Renal pelvis (tissue), 4 donors: ENCODE results near the gene IL22RA1. TPM values are rescaled to one million over a fixed set of nuclear protein-coding genes. Genes with fewer than 3 reads are reported as not detected.

Experiments
- DNase-seq: peaks from one replicate; pipeline ENCODE4 v3.0.0-alpha.2; 2013
- polyA plus RNA-seq, 3 donors: library from polyadenylated mRNA; unstranded; fragments of 120-200 nt; gene quantifications; one replicate each; pipeline ENCODE4 v1.2.1, GENCODE V29; 2013; ENCODE audit not compliant: insufficient read length in 3 of 3

IL22RA1 gene
- polyA plus RNA-seq, 3 donors = 4.6 to 5.4 (median 4.7) TPM

DNA sequence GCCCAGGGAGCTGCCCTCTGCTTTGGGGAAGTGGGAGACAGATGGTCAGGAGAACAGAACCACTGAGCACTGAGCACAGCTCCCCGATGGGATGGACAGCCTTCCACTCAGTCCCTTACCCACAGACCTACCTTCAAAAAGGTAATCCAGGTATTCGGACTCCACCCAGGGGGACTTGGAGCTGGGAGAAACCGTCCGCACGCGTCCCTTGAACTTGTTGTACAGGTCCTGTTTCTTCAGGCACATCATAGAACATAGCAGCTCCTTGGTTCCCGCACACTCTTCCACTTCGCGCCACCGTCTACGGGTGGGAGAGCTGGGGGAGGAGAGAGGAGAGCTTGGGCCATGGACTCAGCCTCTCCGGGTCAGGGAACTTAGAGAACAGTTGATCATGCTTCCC is 26.3 kb upstream of the IL22RA1 start:
- no peak for DNase-seq

DNA sequence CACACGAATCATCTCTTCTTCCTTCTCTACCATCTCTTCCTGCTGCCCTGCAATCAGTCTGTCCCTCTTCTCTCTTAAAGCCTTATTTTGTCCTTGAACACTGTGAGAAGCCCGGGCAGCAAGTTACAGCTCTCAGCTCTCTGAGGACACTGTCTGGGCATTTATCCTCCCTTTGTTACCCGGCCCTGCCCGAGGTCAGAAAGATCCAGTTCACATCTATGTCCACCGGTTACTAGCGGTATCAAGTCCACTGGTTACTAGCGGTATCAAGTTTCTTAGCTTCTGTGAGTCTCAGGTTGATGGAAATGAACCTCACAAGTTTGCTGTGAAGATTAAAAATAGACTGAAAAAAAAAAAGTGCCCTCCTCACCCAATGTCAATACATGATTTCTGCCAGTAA is 25.3 kb upstream of the IL22RA1 start:
- no peak for DNase-seq

DNA sequence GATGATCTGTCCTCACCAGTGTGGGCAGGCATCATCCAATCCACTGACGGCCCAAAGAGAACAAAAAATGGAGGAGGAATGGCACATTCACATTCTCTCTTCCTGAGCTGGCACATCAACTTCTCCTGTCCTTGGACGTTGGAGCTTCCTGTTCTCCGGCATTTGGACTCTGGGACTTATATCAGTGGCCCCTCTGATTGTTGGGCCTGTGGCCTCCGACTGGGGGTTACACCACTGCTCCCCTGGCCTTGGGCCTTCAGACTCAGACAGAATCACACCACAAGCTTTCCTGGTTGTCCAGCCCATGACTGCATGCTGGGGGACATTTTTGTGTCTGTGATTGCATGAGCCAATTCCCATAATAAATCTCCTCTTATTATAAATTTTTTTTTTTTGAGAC is 24.1 kb upstream of the IL22RA1 start:
- DNase-seq = no peak

DNA sequence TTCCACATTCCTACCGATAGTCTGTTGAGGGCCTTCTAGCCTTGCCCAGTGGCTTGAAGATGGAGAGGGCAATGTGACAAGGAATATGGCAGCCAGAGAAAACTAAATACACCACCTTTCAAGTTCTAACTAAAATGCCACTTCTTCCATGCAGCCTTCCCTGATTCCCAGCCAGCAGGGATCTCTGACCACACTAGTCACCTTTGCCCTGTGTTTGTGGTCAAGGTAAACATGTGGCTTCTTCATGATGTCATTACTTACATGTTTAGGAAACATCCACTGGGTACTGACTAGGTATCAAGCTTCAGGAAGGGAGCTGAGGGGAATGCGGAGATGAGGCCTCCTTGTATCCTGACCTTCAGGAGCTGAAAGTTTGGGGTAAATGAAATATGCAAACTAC is 22.6 kb upstream of the IL22RA1 start:
- no peak for DNase-seq

DNA sequence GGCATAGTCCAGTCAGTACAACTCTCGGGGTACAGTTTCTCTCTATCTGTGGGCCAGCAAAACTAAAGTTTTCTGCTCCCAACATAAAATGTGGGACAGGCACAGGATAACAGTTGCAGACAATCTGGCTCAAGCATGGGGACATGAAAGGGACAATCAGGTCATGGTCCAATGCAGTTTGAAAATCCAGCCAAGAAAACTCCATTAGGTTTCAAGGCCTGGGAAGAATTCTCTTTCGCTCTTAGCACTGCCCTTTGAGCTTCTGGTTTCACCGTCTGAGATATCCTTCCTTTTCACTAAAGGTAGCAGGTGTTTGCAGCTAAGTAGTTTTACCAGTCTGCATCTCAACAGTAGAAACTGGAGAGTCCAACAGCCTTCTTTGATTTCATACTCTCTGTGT is 21.1 kb upstream of the IL22RA1 start:
- no peak for DNase-seq

DNA sequence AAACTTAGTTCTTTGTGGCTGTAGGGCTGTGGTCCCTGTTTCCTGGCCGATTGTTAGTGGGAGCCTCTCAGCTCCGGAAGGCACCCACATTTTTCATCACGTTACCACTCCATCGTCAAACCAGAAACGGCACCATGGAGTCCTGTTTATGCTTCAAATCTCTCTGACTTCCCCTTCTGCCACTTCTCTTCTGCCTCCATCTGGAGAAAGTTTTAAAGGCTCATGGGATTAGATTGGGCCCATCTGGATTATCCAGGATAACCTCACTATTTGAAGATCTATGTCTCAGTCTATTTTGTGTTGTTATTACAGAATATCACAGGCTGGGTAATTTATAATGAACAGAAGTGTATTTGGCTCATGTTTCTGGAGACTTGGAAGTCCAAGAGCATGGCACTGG is 19.3 kb upstream of the IL22RA1 start:
- DNase-seq = no peak

DNA sequence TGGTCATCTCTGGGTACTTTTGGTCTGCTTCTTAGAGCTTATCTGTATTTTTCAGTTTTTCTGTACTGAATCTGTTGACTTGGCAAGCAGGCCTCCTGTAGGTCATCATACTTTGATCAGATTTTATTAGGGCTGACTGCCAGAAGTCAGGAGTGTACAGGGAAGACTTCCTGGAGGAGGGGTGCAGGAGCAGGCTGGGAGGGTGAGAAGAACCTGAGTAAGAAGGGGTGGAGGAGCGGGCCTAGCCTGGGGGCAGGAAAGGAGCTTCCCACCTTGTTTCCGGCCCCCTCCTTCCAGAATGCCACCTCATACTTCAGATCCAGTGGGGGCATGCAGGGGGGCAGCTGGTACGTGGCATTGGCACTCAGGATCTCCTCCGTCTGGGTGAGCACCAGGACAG is 18.3 kb upstream of the IL22RA1 start:
- no peak for DNase-seq

DNA sequence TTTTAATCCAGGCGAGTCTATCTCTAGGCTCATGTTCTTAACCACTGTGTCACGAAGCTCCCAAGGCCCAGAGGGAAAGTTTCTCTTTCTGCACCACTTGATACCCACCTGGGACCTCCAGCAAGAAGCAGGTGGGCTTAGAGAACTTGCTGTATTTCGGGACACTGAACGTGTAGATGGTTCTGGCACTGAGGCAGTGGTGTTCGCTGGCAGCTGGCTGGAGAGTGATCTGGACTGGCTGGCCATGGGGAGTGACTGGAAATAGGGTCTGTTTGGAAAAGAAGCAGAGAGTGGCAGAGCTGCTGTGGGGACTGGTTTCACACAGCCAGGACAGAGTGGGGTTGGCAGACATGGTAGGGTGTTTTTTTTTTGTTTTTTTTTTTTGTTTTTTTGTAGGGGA is 16.4 kb upstream of the IL22RA1 start:
- DNase-seq = no peak

DNA sequence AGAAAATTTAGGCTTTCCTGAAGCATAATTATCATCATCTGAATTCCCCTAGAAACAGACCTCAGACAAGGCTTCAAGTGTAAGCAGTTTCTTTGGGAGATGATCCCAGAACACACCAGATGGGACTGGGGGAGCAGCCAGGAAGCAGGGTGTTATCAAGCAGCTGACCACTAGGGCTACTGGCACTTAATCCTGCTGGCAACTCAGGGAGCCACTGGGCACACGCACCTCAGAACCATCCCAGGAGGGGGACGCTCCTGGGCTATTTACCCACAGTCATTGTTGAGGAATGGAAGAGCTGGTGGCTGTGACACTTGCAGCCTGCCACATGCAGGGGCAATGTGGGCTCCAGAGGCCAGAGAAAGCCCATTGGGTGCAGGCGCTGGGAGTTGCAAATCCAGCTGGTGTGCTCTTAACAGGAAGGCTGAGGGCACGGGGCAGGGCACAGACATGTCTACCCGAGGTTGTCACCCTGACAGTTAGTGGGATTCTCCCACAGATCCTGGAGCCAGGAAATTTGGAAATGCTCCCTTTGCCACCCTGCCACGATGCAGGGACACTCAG is 15.1 kb upstream of the IL22RA1 start:
- no peak for DNase-seq

DNA sequence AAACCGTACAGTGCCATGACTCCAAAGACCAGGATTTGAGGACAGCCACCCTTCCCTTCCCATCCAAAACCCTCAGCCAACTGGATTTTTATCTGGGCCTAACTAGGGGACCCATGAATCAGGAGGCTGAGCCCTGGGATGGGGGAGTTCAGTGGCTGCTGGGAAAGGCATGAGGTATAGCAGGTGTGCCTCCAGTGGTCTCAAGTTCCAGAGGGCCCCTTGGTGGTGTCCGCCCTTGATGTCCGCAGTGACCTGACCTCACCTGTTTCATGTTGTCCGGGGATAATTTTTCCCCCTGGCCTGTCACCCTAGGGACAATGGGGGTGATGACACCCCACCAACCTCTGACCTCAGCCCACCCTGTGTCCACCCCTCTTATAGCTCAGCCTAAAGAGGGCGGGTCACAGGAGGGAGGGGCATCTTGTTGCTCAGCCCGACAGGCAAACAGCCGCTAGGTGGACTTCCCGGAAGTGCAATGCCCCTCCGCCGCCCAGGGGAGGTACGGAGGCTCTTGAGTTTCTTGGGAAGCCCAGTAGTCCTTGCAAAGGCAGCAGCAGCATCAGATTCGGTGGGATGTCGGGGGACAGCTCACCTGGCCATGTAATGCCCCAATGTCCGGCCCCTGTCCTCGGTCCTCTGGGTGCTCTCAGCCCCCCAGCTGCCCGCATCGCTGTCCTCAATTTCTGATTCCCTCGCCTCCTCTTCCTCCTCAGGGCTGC is 13.8 kb upstream of the IL22RA1 start:
- no peak for DNase-seq

DNA sequence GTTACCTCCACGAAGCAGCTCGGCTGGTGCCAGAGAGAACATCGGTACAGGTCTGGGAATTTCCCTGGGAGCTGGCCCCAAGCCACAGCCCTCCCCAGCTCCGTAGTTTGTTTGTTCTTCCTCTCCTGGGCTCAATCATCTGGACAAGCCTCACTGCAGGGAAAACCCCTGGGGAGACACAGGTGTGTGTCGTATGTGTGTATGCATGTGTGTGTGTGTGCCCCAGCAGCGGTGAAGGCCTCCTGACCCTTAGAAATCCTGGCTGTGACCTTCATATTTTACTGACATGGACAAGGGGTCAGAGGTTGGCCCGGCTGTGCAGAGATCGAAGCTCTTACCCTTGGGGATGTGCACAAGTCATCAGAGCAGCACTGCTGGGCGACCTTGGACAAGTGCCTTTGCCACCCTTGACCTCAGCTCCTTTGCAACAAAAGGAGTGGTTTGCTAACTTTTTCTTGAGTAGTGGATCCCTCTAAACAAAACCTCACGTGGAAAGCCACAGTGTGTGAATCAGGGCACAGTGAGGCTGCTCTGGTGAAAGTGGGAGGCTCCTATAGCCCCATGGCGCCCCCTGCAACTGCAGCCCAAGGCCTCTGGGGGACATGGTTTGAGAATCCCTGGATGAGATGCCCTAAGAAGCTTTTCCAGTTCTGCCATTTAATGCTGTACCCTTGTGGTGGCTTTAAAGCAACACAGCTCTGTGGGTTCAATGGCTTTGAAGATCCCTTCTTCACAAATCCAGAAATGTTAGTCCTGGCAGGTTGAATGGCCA is 12.3 kb upstream of the IL22RA1 start:
- no peak for DNase-seq

DNA sequence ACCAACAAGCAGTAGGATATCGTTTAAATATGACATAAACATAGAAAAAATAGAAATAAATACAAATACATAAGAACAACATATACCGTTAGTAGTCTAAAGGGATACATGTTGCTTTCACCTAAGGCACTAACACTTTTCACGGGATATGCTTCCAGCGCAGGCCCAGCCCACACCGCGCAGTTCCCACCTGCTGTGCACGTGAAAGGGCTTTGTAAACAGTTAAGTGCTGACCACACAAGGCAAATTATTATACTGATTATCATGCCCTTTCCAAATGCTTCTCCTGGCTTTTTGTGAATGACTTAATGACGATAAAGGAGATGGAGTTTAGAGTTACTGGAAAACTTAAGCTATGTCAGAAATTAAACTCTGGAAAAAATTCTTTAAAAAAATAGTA is 11.3 kb upstream of the IL22RA1 start:
- DNase-seq = no peak

DNA sequence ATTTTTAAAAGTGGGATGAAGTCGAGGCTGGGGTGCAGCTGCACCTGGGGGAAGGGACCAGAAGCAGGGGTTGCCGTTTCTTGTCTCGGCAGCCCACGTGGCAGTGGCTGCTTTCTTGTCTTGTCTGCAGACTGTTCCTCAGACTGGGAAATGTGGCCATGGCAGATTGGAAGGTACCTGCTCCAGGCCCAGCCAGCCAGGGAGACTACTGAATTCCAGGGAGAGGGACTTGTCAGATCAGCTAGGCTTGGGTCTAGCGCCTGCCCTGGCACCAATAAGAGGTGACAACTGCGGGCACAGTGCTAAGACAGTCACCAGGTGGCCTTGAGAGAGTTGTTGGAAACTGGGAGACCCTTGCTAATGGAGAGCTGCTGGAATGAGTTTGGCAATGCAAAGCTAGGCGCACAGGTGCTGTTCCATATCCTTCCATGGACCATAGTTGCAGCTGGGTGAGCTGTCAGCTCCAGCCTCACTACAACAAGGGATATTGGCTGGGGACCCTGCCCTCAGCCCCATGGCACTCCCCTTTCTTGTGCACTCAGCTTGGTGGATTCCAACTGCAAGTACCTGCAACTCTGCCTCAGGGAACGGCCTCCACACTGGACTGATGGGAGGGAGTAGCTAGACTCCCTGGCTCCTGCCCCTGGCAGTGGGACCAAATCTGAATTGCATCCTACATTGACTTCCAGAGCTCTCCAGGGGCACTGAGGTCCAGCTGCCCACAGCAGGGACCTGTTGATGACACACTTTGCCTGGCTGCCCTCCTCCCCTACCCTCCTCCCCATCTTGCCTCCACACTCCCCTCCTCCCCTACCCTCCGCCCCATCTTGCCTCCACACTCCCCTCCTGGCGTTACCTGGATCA is 9.9 kb upstream of the IL22RA1 start:
- no peak for DNase-seq

DNA sequence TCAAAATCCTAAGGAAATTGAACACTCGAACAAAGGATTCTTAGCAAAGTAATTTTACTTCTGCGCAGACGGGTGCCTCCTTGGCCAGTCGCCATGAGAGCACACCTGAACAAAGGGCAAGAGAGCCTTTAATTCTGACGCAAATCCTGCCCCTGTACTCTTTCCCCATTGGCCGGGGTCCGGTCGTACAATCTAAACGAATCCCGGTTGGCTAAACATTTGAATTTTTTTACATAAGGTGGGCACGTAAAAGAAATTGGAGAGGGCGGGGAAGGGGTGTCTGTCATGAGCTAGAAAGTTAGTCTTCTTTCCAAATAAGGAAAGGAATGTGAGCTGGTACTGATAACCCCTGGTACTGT is 8.2 kb upstream of the IL22RA1 start:
- DNase-seq = peak; percentile 86

DNA sequence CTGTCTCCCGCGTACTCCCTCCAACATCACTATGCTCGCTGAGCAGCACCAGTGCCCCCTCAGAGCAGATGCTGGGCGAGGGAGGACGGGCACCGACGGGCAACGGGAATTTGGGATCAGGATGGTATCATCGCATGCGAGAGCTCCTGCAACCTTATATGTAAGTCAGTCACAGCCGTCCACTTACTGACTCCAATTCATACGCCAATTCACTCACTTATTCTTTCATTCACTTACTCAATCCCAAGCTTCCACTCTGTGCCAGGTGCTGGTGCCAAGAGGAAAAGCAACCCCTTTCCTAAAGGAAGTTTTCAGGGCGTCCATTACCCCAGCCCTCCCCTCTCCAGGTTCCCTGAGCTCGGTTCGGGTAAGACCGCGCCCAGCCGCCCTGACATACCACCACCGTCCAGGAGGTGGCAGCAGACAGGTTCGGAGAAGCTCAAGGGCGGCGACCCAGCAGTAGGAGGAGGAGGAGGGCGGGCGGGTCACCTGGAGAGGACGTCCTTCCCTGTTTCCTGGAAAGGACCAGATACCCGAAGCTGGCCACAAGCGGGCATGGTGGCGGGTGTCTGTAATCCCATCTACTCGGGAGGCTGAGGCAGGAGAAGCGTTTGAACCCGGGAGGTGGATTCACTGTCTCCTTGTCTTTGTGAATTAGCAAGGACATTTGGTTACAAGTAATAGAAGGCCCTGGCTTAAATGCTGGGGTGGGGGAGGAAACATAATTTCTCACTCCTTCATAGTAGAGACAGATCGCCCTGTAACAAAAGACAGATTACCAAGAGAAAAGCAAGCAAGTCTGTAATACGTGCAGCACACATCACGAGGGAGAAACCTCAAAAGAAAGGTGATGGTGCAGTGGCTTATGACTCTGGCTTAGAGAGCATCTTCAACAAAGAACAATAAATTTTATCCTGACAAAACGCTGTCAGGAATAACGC is 7.6 kb upstream of the IL22RA1 start:
- peak; percentile 88 for DNase-seq

DNA sequence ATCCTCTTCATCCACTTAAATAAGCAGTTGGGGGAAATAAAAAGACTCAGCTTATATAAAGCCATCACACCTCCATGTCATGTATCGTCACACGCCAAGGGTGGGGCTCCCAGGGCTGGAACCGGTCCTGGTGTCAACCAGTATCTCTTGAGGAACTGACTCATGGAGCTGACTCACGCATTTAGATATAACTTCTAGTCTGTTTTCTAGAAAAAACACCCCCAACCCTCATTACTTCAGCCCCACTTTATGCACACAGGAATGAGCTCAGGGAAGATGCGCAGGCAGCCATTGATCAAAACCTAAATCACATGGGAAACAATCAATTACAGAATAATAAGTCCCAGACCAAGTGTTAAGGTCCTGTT is 6.9 kb upstream of the IL22RA1 start:
- no peak for DNase-seq

DNA sequence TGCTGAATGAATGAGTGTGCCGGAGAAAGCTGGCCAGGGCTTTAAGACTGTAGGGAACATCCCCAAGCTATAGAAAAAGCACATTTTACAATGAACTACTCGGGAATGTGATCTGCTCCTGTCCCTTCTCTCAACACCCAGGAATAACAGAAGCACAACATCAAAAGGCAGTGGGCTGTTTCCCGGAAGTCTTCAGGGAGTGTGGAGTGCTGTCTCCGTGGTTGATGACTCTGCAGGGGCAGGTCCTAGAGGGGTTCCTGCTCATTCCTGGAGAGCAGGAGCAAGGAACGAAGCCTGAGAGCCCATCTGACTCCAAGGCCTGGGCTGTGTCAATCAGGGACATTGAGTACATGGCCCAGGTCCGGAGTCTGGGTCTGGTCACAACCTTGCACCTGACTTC is 4.9 kb upstream of the IL22RA1 start:
- peak; percentile 44 for DNase-seq

DNA sequence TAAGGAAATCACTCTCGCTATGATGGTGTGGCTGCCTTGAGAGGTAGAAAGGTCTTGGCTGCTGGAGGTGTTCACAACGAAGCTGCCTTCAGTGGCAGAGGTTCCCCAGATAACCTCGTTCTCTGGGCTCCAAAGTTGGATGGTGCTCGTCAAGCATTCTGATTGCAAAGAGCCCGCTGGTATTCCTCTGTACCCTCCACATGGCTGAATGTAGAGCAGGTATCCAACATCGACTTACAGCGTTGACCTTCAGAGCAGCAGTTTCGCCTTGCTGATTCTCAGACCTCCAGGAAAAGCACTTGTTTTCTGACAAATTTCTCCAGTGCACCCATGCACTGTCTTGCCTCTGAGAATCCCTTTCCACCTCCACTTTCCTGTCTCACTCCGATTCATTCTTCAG is 4.3 kb upstream of the IL22RA1 start:
- no peak for DNase-seq

DNA sequence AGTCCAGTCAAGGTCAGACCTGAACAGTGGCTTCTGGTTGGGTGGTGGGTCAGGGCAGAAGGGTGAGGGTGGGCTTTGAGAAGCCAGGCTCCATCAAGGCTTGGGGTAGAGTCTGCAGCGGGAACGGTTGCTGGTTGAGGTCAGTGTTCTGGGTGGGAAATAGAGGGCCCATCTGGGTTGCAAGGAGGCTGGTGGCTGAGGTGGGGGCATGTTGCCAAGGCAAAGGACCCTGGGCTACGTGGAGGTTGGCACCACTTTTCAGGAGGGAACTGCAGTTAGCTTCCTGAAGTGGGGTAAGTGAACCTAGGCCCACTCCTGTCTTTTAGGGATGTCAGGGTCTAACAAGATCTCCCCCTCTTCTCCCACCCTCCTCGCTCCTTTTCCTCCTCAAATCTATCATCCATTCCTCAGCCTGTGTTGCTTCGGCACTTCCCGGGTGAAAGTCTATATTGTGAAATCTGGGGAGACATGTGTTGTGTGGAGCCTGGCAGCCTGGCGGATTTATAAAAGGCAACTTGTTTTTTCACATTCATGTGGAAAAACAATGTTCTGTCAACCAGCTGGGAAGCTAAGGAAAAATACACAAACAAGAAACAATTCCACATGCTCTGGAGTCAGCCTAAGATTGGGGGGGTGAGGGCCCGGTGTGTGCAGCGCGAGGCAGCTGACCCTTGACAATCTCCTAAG is 1.5 kb downstream of the IL22RA1 start:
- no peak for DNase-seq

DNA sequence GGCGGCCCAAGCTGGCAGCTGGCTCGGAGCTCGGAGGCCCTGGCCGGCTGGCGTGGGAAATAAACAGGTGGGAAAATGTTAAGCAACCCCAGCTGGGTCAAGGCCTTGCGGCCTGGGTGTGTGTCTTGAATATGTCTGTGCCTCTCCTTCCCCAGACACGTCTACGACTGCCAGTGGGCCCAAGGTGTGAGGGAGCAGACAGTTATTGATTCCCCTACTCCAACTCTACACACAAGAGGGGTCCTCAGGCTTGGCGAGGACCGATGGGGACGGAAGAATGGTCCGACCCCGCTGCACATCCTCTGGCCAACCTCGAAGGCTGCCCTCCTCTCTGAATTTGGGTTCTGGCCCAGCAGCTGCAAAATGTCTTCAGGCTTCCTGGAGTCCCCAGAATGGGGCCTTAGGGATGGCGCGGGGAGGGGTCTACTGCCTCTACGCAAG is 2.2 kb downstream of the IL22RA1 start:
- no peak for DNase-seq
